HepG2 (cell line): ENCODE results near the gene ZDHHC18. TPM values are rescaled to one million over a fixed set of nuclear protein-coding genes. Genes with fewer than 3 reads are reported as not detected.

ENCODE experiments used
- ATAC-seq: fragments of 200-7000 bp; cut with Tn5 transposase; 3 replicates; pipeline ENCODE4 v1.9.1; 2020; ENCODE audit warnings: mild to moderate bottlenecking, moderate library complexity
- BruUV-seq: library from RNA; stranded (reverse); fragments of 400-500 nt; replicated peaks from 2 replicates; lab custom pipeline; 2021; lab: Mats Ljungman, UMichigan
- CTCF ChIA-PET: fragments of 300-600 bp; formaldehyde crosslinking; extraction: SDS; loops from one replicate; lab custom pipeline; 2021; ENCODE audit warnings: low total read pairs, inconsistent platforms, low intra/inter-chr PET ratio; lab: Yijun Ruan, JAX
- POLR2A ChIA-PET: fragments of 350-600 bp; sonication (Branson Sonifier 250); formaldehyde crosslinking; loops from one replicate; lab custom pipeline; 2020; ENCODE audit warnings: antibody characterized with exemption, inconsistent platforms; lab: Yijun Ruan, JAX
- DNase-seq: peaks from one replicate; pipeline ENCODE4 v3.0.0-alpha.2; 2015; ENCODE audit warnings: low spot score
- FAIRE-seq: peaks from 3 replicates; lab custom pipeline; 2011; peaks lifted over from hg19 to GRCh38; lab: Jason Lieb, UNC
- H2AFZ ChIP-seq: one replicate; pipeline ENCODE4 v1.6.1; 2011; ENCODE audit warnings: low read length, inconsistent platforms
- H3K27ac ChIP-seq: fragments of 300-600 bp; 3 replicates; pipeline ENCODE4 v1.8.0; 2011; ENCODE audit warnings: mixed run types, mild to moderate bottlenecking, mixed read lengths, low read length, inconsistent platforms; ENCODE audit not compliant: insufficient read depth; ENCODE audit errors: extremely low read length
- H3K27me3 ChIP-seq, 2 experiments: fragments of 200-600 bp in 1 of 2; 2 replicates in 1 of 2; 3 replicates in 1 of 2; pipeline versions ENCODE4 v1.6.0 to v1.8.0; 2011; ENCODE audit warnings: low read length in 2 of 2, mild to moderate bottlenecking in 2 of 2, moderate library complexity in 2 of 2, inconsistent platforms in 1 of 2; ENCODE audit not compliant: insufficient read depth in 2 of 2, control insufficient read depth in 1 of 2
- H3K36me3 ChIP-seq, 2 experiments: fragments of 200-600 bp in 1 of 2; replicated peaks in 1 of 2; 2 replicates in 1 of 2; 3 replicates in 1 of 2; pipeline versions ENCODE4 v1.5.1 to v1.8.0; 2011; ENCODE audit warnings: low read length in 2 of 2, inconsistent platforms in 1 of 2; ENCODE audit not compliant: insufficient read depth in 2 of 2, control insufficient read depth in 1 of 2
- H3K4me1 ChIP-seq: 2 replicates; pipeline ENCODE4 v1.5.1; 2012; ENCODE audit warnings: low read length, inconsistent platforms; ENCODE audit not compliant: insufficient read depth
- H3K4me2 ChIP-seq: 2 replicates; pipeline ENCODE4 v1.6.0; 2011; ENCODE audit warnings: low read depth, low read length, inconsistent platforms
- H3K4me3 ChIP-seq, 3 experiments: fragments of 200-600 bp in 1 of 3; sonication (generic), shearing (Covaris generic) in 1 of 3; replicated peaks in 1 of 3; 2 replicates each; pipeline ENCODE4 v1.5.1; 2011 to 2016; ENCODE audit warnings: low read length in 3 of 3, inconsistent platforms in 2 of 3, low read depth in 2 of 3, mild to moderate bottlenecking in 2 of 3, control low read depth in 1 of 3, mixed read lengths in 1 of 3; ENCODE audit not compliant: insufficient read depth in 1 of 3
- H3K79me2 ChIP-seq: one replicate; pipeline ENCODE4 v1.6.1; 2011; ENCODE audit warnings: low read length, inconsistent platforms; ENCODE audit not compliant: insufficient read depth
- H3K9ac ChIP-seq: 2 replicates; pipeline ENCODE4 v1.6.0; 2011; ENCODE audit warnings: mild to moderate bottlenecking, low read depth, low read length, inconsistent platforms; ENCODE audit not compliant: insufficient read depth
- H3K9me3 ChIP-seq: 2 replicates; pipeline ENCODE4 v1.5.1; 2012; ENCODE audit warnings: mild to moderate bottlenecking, low read length
- H4K20me1 ChIP-seq: 2 replicates; pipeline ENCODE4 v1.6.0; 2011; ENCODE audit warnings: inconsistent platforms, mild to moderate bottlenecking, low read length, moderate library complexity; ENCODE audit not compliant: insufficient read depth
- CERS6 ChIP-seq: sonication (generic); formaldehyde crosslinking; IDR thresholded peaks from 2 replicates; pipeline ENCODE4 v1.5.0; 2020; ENCODE audit warnings: missing genetic modification reagents
- E2F5 ChIP-seq: sonication (generic); formaldehyde crosslinking; conservative IDR thresholded peaks from 2 replicates; pipeline ENCODE4 v1.4.0; 2020; ENCODE audit warnings: missing genetic modification reagents
- NAIF1 ChIP-seq: sonication (generic); formaldehyde crosslinking; IDR thresholded peaks from 2 replicates; pipeline ENCODE4 v1.5.0; 2020; ENCODE audit warnings: mild to moderate bottlenecking, missing genetic modification reagents, borderline replicate concordance
- NFE2L1 ChIP-seq: sonication (generic); formaldehyde crosslinking; IDR thresholded peaks from 2 replicates; pipeline ENCODE4 v1.4.0; 2020; ENCODE audit warnings: missing genetic modification reagents, mild to moderate bottlenecking, borderline replicate concordance
- SAP130 ChIP-seq: IDR thresholded peaks from 2 replicates; pipeline ENCODE4 v1.6.1; 2016; ENCODE audit warnings: low read depth
- ZNF263 ChIP-seq: sonication (generic); formaldehyde crosslinking; IDR thresholded peaks from 2 replicates; pipeline ENCODE4 v1.4.0; 2020; ENCODE audit warnings: missing genetic modification reagents
- ZNF331 ChIP-seq: sonication (generic); formaldehyde crosslinking; IDR thresholded peaks from 2 replicates; pipeline ENCODE4 v1.4.0; 2020; ENCODE audit warnings: missing genetic modification reagents
- ZNF672 ChIP-seq: sonication (generic); formaldehyde crosslinking; IDR thresholded peaks from 2 replicates; pipeline ENCODE4 v1.8.1; 2022; ENCODE audit warnings: missing genetic modification reagents
- WGBS: methylation state at CpG from one replicate; pipeline ENCODE4 v1.1.6; 2017; ENCODE audit warnings: low lambda C conversion rate; 5-methylcytosine and 5-hydroxymethylcytosine counted together
- in situ Hi-C: cut with HindIII; loops from 2 replicates; pipeline ENCODE4 v1.10.0; 2017; ENCODE audit warnings: low pct_unique_long_range_greater_than_20kb; ENCODE audit not compliant: extremely low pct_ligation_motif_present
- intact Hi-C: fragments of 100-400 bp; cut with micrococcal nuclease; formaldehyde crosslinking; loops from one replicate; pipeline ENCODE4 v1.10.0; 2022; ENCODE audit not compliant: unreplicated experiment
- polyA plus RNA-seq, 8 experiments: library from polyadenylated mRNA; depleted of rRNA in 3 of 8; stranded (reverse) in 7 of 8; unstranded in 1 of 8; fragments of >200 nt; fragmentation: Illumina TruSeq in 4 of 8; extraction: Trizol in 4 of 8; gene quantifications; 2 replicates each; pipeline versions ENCODE4 v1.2.1 to v1.2.3, GENCODE V29; 2011 to 2016; ENCODE audit warnings: low read depth in 4 of 8, missing spikeins in 1 of 8, mixed read lengths in 1 of 8; ENCODE audit not compliant: insufficient read depth in 1 of 8
- total RNA-seq, 5 experiments: library from RNA; depleted of rRNA; stranded (reverse); fragments of >200 nt; fragmentation: Illumina TruSeq; extraction: Trizol; gene quantifications; 2 replicates each; pipeline ENCODE4 v1.2.3, GENCODE V29; 2016; ENCODE audit warnings: low read depth in 1 of 5

ZDHHC18 gene
- total and polyA plus RNA-seq, 2 of the 13 experiments (the other 11 are each of a cell fraction or from before 2014, with no cell fraction given) = 13.2 to 35.3 TPM

GRCh38 chr1:26789931-26790330 lies 36.6 kb upstream of the ZDHHC18 start:
- Histone ChIP-seq H3K27ac (no peak overlapping the region), H3K9me3 (no peaks in the 10 kb centered on the region), H2AFZ (no peak overlapping the region), H3K4me3 (no peak overlapping the region)
- POLR2A ChIA-PET = interaction anchor here (0.7 to 7.0 kb wide), 7 partner anchors 31 to 195 kb away, joined by 3 to 127 read pairs (median 4); partner anchors contain the start of gene ARID1A
- FAIRE-seq = no peak
- TF ChIP-seq NAIF1 (CRISPR knock-in tag) (no peak), E2F5 (CRISPR knock-in tag) (no peak), ZNF331 (CRISPR knock-in tag) (no peak), ZNF263 (CRISPR knock-in tag) (no peak)
- TF ChIP-seq, all 625 proteins: peak for 0
- 90% methylated on average over 4 of the region's 4 CpGs for WGBS
- no TSS peak for BruUV-seq
- no peak for ATAC-seq
- H3K9ac ChIP-seq = no peak overlapping the region
- intact Hi-C loops = loop anchor here (1.0 to 5.0 kb wide), 3 partner anchors 93 to 188 kb away; partner anchors contain the start of gene ARID1A
- in situ Hi-C loops = loop anchor here (5.0 kb wide), 2 partner anchors 98 to 188 kb away; no protein-coding TSS in a partner anchor
- CTCF ChIA-PET = interaction anchor here (1.6 to 3.2 kb wide), 3 partner anchors 28 to 187 kb away, joined by 6 to 44 read pairs (median 11); no protein-coding TSS in a partner anchor
- peaks cover 6% of the 10 kb centered on the region for H3K79me2 ChIP-seq
- peaks cover 0 to 10% of the 10 kb centered on the region in 2 experiments; a peak in 3 of 5 replicates for H3K36me3 ChIP-seq
- no peaks in the 10 kb centered on the region; a peak in 1 of 5 replicates for H3K27me3 ChIP-seq
- H3K4me2 ChIP-seq = no peak overlapping the region
- no peak for DNase-seq
- peaks cover 44% of the 10 kb centered on the region for H3K4me1 ChIP-seq
- no peaks in the 10 kb centered on the region for H4K20me1 ChIP-seq

- Histone ChIP-seq H3K4me2 (no peak overlapping the region), H3K79me2 (peaks cover 6% of the 10 kb centered on the region), H3K27ac (no peak overlapping the region), H3K36me3 (peaks cover 0 to 14% of the 10 kb centered on the region in 2 experiments; a peak in 3 of 5 replicates), H3K4me3 (no peak overlapping the region), H3K4me1 (peaks cover 38% of the 10 kb centered on the region), H3K9me3 (no peaks in the 10 kb centered on the region), H3K27me3 (no peaks in the 10 kb centered on the region; a peak in 1 of 5 replicates), H2AFZ (no peak overlapping the region), H4K20me1 (no peaks in the 10 kb centered on the region), H3K9ac (no peak overlapping the region)
- no peak for TF ChIP-seq ZNF672 (CRISPR knock-in tag)
- no peak for TF ChIP-seq CERS6
- TF ChIP-seq SAP130 (CRISPR knock-in tag) = no peak
- no peak for TF ChIP-seq NFE2L1 (CRISPR knock-in tag)
- in situ Hi-C loops (no loop called here), intact Hi-C loops (no loop called here)
- ChIA-PET POLR2A (interaction anchor here (1.1 kb wide), 1 partner anchor 97 kb away, joined by 7 read pairs; no protein-coding TSS in a partner anchor), CTCF (interaction anchor here (3.2 kb wide), 1 partner anchor 188 kb away, joined by 44 read pairs; no protein-coding TSS in a partner anchor)
- BruUV-seq = no TSS peak
- FAIRE-seq = no peak
- no peak for DNase-seq
- 79% methylated on average over 3 of the region's 5 CpGs for WGBS
- ATAC-seq = no peak
Measured at GRCh38 chr1:26790551-26790953, 35.9 kb upstream of the ZDHHC18 start.
